Measurements from ENCODE around the gene SLC44A4. TPM values are rescaled to one million over a fixed set of nuclear protein-coding genes. Genes with fewer than 3 reads are reported as not detected.

Gene SLC44A4
- total RNA-seq, 2 donors from 2014 or later = 7.3 to 19.2 TPM

GRCh38 chr6:31862344-31863235, 16.2 kb downstream of the SLC44A4 start, which contains the start of gene NEU1:
NEU1 (minus strand) TSS chr6:31862821; CDS start chr6:31862776, 45 bp downstream.
- Histone ChIP-seq H3K9me3 (no peaks in the 10 kb centered on the region), H3K36me3 (replicated peaks in 1 of 2; ENCODE audit: insufficient read depth in 1 of 2, low read depth in 2 of 2) (peaks cover 11% of the 10 kb centered on the region in 2 donors), H3K27ac (peak within 1 kb of the TSS; percentile 72 to 90 (median 84)), H3K4me1 (peaks cover 19% of the 10 kb centered on the region), H3K27me3 (no peaks in the 10 kb centered on the region), H3K4me3 (peak within 1 kb of the TSS; percentile 60 to 88)
- peak; percentile 78 to 96 (median 95) for TF ChIP-seq POLR2A (IDR thresholded peaks at IDR 0.05)
- TF ChIP-seq, protein P1, sequence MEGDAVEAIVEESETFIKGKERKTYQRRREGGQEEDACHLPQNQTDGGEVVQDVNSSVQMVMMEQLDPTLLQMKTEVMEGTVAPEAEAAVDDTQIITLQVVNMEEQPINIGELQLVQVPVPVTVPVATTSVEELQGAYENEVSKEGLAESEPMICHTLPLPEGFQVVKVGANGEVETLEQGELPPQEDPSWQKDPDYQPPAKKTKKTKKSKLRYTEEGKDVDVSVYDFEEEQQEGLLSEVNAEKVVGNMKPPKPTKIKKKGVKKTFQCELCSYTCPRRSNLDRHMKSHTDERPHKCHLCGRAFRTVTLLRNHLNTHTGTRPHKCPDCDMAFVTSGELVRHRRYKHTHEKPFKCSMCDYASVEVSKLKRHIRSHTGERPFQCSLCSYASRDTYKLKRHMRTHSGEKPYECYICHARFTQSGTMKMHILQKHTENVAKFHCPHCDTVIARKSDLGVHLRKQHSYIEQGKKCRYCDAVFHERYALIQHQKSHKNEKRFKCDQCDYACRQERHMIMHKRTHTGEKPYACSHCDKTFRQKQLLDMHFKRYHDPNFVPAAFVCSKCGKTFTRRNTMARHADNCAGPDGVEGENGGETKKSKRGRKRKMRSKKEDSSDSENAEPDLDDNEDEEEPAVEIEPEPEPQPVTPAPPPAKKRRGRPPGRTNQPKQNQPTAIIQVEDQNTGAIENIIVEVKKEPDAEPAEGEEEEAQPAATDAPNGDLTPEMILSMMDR (IDR thresholded peaks at IDR 0.05) = no peak
- ATAC-seq (peak; percentile 97), DNase-seq (peak; percentile 99 to 100 (median 100))
- intact Hi-C loops (cut with DNase I) = no loop called here
- 0% methylated on average over 42 to 64 of the region's 64 CpGs for WGBS, 2 donors

DNA sequence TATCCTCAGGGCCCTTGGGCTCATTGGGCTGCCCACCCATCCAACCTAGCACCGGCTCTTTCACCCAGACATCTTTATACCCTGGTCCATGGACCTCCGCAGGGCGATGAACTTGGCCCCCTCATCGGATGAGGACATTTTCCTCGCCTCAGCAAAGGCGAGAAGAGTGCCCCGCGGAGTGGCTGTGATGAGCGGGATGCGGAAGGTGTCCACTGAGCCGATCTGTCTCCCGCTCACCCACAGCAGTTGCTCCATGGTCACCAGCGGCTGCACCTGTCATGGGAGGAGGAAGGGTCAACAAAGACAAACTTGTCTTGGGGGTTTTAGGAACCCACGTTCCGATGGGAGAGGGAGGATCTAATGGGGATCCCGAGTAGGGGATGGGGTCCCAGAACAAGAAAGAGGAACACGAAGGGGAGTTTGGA, 16.9 kb downstream of the SLC44A4 start:
- 27 to 39% methylated on average over 8 to 17 of the region's 17 CpGs for WGBS, 2 donors
- intact Hi-C loops (cut with DNase I) = no loop called here
- Histone ChIP-seq H3K4me3 (peak overlapping the region; percentile 60 to 88), H3K36me3 (replicated peaks in 1 of 2; ENCODE audit: insufficient read depth in 1 of 2, low read depth in 2 of 2) (peaks cover 11% of the 10 kb centered on the region in 2 donors), H3K27me3 (no peaks in the 10 kb centered on the region), H3K9me3 (no peaks in the 10 kb centered on the region), H3K4me1 (peaks cover 19% of the 10 kb centered on the region), H3K27ac (peak overlapping the region in 2 of 4 donors; percentile 65 to 90)
- ATAC-seq (no peak), DNase-seq (no peak)
- TF ChIP-seq, protein P1 (IDR thresholded peaks at IDR 0.05) = no peak
- no peak for TF ChIP-seq POLR2A (IDR thresholded peaks at IDR 0.05)

DNA sequence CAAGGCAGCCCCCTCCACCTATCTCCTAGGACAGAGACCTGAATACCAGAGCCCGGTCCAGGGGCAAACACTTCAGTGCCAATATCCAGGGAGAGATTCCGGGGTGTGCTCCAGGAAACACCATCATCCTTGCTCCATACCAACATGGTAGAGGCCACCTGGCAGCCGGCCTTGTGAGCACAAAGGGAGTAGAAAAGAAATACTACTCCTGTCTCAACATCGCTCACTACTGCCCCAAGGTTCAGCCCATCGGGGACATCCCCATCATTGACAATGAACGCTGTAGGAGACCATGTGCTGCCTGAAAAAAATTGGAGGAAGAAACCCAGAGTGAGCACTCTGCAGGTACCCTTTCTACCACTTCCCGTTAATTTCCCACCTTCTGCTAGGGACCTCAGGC, 17.6 kb downstream of the SLC44A4 start:
- ATAC-seq (no peak), DNase-seq (no peak)
- intact Hi-C loops (cut with DNase I) = no loop called here
- TF ChIP-seq, protein P1 (IDR thresholded peaks at IDR 0.05) = no peak
- no peak for TF ChIP-seq POLR2A (IDR thresholded peaks at IDR 0.05)
- Histone ChIP-seq H3K36me3 (replicated peaks in 1 of 2; ENCODE audit: insufficient read depth in 1 of 2, low read depth in 2 of 2) (peaks cover 11% of the 10 kb centered on the region in 2 donors), H3K9me3 (no peaks in the 10 kb centered on the region), H3K4me3 (no peak overlapping the region), H3K27me3 (no peaks in the 10 kb centered on the region), H3K4me1 (peaks cover 19% of the 10 kb centered on the region), H3K27ac (no peak overlapping the region)
- WGBS, 2 donors = 85 to 89% methylated on average over 7 of the region's 7 CpGs

DNA sequence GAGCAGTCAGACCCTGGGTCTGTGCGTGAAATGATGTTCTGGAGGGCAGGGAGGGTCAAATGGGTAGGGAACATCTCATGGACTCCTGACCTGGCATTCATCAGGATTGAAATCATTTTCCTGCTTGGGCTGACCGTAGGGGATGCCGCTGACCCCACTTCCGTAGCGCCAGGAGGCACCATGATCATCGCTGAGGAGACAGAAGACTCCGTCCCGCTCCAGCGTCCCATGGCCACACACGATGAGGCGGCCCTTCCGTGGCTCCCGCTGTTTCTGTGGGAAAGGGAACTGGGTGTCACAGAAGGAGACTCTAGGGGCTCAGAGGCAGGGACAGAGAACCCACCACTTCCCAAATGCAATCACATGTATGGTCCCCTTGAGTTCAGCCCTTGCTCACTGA, 18.4 kb downstream of the SLC44A4 start:
- Histone ChIP-seq H3K36me3 (replicated peaks in 1 of 2; ENCODE audit: insufficient read depth in 1 of 2, low read depth in 2 of 2) (peaks cover 11% of the 10 kb centered on the region in 2 donors), H3K27ac (no peak overlapping the region), H3K27me3 (no peaks in the 10 kb centered on the region), H3K4me1 (peaks cover 19% of the 10 kb centered on the region), H3K9me3 (no peaks in the 10 kb centered on the region), H3K4me3 (no peak overlapping the region)
- DNase-seq = no peak
- WGBS, 2 donors = 94 to 100% methylated on average over 1 to 12 of the region's 13 CpGs
- no peak for ATAC-seq
- intact Hi-C loops (cut with DNase I) = no loop called here
- TF ChIP-seq, protein P1 (IDR thresholded peaks at IDR 0.05) = no peak
- no peak for TF ChIP-seq POLR2A (IDR thresholded peaks at IDR 0.05)
